Measurements from ENCODE around the gene CNTN4.

The CNTN4 gene

DNA sequence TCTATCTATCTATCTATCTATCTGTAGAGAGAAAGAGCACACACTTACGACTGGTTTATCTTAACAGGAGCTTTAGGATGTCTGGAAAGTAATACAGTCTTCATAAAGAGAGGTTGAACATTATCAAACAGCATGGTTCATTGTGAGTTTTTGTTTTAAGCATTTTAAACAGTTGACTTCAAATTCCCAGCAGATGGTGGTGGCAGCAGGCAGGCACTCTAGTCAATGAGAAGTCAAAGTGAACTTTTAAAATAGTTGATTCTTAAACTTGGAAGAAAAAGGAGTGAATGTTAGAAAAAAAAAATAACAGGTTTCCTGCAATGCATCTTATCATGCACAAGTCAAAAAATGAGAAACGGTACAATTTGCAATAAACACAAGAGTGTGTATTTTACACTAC, 578.8 kb downstream of the CNTN4 start:
- DNase-seq (ENCODE audit: low spot score) (no peak), FAIRE-seq (no peak)

DNA sequence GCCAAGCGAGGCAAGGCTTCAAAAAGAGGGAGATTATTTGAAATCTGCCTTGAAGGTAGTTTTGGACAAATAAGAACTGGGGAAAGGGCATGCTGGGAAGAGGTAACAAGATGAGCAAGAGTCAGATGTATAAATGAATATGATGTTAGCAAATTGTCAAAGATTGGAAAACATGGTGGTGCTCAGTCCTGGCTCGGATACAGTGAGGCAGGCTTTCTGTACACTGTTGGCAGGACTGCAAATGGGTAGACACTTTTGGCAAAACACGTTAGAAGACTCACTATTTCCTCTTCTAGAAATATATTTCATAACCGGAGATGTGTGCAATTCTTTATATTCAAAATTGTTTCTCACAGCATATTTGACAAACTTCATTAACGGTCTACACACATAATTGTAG, 581.6 kb downstream of the CNTN4 start:
- no peak for FAIRE-seq
- no peak for DNase-seq (ENCODE audit: low spot score)

DNA sequence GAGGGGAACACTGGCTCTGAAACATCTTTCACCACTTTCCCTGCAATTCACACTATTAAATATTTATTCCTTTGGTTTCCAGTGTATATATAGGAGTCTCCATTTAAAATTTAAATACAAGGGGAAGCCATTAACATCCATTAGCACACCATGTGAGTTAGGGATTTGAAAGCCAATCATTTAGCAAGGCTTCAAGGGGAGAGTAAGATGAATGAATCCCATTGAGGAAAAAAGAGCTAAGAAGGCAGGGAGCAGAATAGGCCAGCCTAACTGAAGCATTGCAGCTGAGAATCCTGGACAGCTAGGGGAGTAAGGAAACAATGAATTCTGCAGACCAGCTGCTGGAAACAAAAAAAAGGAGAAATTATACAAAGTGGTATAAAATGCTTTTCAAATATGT, 585.4 kb downstream of the CNTN4 start:
- no peak for FAIRE-seq
- no peak for DNase-seq (ENCODE audit: low spot score)

DNA sequence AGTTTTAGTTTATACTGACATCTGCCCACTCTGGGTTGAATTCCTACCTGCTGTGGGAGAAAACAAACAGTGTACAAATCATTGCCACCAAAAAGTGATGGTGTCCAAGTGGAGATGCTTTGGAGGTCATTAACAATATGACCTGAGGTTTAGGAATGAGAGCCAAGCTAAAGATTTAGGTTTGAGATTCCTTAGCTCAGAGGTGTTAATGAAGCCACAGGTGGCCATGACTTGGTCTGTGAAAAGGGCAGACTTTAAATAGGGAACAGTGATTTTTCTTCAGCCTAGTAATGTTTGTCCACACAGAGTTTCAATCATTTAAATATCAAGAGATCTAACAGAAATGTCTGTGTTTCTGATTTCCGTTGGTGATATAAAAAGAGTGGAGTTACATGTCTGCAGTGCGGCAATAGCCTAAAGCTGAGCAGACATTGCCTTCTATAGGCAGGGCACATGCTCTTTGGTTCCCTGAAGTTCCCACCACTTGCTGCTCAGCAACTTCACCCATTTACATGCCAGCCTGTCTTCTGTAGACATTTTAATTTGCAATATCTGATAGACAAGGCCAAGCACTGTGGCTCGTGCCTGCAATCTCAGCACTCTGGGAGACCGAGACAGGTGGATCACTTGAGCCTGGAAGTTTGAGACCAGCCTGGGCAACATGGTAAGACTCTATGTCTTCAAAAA, 588.3 kb downstream of the CNTN4 start:
- DNase-seq (ENCODE audit: low spot score), result no peak
- no peak for FAIRE-seq

DNA sequence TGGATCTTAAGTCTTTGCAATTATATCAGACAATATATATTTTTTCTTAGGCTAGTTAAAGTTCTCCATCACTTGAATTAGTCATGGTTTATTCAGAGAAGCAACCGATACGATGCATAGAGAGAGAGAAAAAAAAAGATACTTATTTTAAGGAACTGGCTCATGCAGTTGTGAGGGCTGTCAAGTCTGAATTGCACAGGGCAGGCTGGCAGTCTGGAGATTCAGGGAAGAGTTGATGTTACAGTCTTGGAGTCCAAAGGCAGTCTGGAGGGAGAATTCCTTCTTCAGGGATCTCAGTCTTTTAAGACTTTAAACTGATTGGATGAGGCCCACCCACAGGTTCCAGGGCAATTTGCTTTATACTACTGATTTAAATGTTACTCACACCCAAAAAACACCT, 598.9 kb downstream of the CNTN4 start:
- DNase-seq (ENCODE audit: low spot score) (no peak), FAIRE-seq (no peak)

DNA sequence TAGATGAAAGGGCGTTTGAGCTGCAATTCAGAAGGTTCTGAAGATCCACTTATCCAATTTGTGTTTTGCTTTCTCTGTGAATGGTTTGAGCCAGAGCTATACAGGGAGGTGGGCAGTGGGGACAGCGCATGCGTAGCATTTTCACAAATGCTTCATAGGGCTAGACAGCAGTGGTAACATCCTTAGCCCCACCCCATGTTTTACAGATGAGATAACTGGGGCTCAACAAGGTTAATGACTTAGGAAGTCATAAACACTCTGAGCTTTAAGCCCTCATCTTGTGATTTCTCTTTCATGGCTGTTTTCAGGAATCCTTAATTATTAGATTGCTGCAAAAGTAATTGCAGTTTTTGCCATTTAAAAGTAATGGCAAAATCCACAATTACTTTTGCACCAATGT, 602.8 kb downstream of the CNTN4 start:
- no peak for FAIRE-seq
- no peak for DNase-seq (ENCODE audit: low spot score)

DNA sequence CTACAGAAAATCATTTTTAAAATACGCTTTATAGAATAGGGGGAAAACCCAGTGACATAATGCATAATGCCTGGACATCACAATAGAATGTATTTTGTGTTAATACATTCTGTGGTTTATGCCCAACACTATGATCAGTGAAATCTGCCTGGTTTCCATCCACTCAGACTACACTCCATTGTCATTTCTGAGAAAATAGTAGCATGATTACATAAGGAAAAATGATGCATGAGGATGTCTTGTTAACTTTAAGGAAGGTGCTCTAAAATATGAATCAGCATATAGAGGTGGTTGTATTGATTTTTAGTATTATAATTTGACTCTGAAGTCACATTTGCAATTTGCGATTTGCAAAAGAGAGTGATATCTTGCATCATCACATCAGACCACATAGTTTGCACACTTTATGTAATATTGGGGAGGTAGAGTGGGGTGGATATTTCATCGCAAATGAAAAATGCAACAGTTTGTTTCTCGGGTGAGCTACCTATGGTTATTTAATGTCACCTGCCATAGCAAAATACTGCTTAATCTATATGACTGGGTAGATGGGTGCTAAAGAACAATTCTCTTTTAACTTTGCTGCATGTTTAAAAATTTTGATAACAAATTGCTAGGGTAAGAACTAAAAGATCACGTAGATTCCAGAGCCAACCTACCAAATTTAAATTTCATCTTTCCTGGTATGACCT, 607.6 kb downstream of the CNTN4 start:
- FAIRE-seq (no peak), DNase-seq (ENCODE audit: low spot score) (no peak)

DNA sequence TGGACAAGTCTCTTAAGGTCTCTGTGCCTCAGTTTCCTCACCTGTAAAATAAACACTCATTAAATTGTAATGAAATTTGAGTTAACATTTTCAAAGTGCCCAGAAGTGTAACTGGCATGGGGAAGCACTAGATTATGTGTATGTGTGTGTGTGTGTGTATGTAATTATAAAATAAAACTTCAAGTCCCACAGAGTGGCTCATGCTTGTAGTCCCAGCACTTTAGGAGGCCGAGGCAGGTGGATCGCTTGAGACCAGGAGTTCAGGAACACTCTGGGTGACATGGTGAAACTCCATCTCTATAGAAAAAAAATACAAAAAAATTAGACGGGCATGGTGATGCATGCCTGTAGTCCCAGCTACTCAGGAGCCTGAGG, 608.2 kb downstream of the CNTN4 start:
- DNase-seq (ENCODE audit: low spot score) (no peak), FAIRE-seq (no peak)

DNA sequence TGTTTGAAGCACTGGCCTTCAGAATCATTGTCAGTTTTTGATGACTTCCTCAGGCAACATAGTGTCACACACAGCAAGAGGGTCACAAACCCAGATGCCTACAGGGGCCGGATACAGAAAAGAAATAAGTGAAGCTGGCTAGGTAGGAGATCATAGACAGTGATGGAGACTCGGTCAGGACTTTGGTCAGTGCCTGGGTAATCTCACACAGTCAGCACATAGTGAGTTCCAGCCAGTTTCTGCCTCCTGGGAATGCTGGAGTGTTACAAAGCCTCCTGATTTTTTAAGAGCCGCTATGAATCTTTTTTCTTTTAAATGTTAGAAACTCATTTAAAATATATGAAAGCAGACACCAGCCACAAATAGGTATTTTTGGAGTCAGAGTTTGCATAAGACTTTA, 612.4 kb downstream of the CNTN4 start:
- DNase-seq (ENCODE audit: low spot score), result no peak
- no peak for FAIRE-seq

DNA sequence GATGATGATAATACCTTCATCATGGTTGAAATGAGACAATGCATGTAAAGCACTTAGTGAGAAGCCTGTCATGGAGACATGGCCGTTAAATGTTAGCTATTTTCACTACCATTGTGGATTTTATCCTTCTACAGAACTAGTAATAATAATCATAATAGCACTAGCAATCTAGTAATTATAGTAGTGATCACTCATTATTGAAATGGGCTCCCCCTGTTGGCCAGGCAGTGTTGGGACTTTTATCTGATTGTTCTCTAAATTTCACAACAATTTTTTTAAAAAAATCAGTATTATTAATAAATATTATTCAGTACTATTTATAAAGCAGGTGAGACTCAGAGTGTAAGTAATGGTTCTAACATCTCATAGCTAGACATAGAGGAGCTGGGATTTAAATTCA, 615.3 kb downstream of the CNTN4 start:
- DNase-seq (ENCODE audit: low spot score) (no peak), FAIRE-seq (no peak)

DNA sequence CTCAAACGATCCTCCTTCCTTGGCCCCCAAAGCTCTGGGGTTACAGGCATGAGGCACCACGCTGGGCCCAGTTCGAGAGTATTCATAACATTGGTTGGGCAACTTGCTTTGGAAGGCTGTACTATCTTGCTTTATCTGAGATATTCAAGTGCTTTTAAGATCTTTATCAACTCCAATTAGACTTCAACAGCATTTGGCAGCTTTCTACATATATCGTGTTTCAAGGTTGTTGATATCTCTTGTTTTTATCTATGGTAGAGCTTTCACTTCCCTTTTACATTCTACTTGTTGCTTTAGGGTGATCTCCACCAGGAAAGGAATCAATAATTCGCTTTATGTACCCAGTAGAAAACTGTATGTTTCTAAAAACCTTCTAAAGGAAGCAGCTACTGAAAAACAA, 616.2 kb downstream of the CNTN4 start:
- no peak for DNase-seq (ENCODE audit: low spot score)
- no peak for FAIRE-seq

DNA sequence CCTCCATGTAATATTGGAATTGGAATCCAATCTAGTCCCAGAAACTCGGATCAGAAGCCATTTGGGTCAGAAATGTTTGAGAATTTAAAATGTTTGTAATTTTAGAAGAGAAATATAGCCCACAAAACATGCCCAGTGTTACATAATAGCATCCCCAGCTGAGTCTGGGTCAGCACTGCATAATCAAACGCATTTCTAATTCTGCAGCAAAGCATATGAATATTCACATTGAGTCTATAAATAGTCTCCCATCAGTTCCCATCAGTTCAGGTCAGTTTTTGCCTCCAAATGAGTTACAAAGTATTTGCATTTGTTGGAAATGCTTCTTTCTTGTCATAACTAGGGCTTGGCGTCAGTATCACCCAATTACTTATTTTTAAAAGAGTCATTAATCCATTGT, 628.4 kb downstream of the CNTN4 start:
- FAIRE-seq (no peak), DNase-seq (ENCODE audit: low spot score) (no peak)

DNA sequence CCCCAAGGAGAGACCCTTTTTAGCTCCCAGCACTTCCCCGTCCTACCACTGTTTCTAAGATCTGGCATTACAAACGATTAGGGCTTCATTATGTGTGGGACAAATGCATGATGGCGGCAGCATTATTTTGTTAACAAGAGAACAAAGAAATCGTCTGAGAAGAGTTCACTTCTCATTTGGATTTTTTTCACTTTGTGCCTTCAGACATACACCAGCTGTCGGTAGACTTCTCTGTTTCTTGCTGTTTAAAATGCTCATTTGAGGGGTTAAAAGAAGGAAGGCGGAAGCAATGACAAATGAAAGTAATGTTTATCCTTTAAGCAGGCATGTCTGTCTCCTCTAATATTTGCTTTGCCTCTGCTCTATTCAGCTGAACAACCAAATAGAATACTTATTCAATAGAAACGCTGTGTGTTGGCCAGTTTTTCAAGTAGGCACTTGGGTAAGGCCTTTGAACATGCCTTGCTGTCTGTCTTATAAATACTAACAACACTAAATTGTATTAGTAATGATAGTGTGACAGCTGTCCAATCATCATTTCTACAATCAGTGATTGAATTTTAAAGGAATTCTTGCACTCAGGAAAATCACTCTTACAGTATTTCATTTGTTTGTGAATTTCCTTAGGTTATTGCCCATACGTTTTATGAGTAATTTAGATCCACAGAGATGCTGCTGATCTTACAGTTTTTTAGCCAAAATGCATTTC, 629.1 kb downstream of the CNTN4 start:
- DNase-seq (ENCODE audit: low spot score) (no peak), FAIRE-seq (no peak)

DNA sequence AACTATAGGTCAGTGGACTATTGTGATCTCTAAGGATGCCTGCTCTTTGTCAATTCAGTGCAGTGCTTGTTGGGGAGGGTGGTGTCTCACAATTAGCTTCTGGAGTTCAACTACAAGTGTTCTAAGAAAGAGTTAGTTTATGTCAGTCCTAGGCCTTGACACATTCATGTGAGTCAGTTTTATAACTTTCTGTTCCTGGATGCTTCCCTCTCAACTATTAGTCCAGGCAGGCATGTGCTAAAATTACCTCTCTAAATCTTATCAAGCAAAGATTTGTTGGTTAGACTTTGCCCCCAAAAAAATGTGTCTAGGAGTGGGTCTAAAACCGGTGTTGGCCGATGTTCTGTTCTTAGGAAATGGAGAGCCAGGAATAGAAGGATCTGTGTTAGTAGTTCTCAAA, 633.2 kb downstream of the CNTN4 start:
- no peak for DNase-seq (ENCODE audit: low spot score)
- FAIRE-seq, result no peak

DNA sequence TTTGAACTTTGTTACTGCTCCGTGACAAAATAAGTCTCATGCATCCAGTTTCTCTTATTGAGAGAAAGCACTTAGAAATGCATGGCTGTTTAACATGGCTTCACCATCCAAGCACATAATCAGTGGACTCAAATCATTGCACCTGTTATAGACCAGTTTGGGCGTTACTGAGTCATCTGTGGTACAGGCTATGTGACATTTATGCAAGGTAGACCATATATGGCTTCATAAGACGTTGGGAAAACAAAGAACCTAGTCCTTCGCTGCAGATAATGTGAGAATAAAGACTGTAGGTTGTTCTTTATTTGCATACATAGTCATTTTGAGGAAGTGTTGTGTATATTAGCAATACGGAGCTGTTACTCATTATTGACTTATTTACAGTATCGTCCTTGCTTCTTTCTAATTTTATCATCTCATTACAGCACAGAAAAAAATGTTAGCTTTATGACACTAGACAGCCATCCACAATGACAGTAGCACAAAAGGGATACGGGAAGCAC, 636.8 kb downstream of the CNTN4 start:
- FAIRE-seq (no peak), DNase-seq (ENCODE audit: low spot score) (no peak)

DNA sequence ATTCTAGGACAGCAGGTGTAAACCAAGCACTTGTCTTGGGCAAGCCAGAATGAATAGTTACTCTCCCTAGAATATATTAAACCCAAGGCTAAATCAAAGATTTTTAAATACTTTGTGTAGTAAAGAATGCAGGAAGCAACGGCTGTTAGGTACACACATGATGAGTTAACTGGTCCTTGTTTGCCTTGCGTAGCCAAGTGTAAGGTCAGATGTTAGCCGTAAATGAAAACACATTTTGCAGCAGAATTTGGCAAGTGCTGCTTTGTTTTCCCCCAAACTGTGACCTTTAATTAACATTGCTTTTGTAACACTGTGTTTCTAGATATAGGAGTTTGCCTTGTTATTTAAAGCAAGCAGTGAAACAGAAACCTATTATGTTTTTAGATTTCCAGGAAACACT, 642.9 kb downstream of the CNTN4 start:
- DNase-seq (ENCODE audit: low spot score) (no peak), FAIRE-seq (no peak)

DNA sequence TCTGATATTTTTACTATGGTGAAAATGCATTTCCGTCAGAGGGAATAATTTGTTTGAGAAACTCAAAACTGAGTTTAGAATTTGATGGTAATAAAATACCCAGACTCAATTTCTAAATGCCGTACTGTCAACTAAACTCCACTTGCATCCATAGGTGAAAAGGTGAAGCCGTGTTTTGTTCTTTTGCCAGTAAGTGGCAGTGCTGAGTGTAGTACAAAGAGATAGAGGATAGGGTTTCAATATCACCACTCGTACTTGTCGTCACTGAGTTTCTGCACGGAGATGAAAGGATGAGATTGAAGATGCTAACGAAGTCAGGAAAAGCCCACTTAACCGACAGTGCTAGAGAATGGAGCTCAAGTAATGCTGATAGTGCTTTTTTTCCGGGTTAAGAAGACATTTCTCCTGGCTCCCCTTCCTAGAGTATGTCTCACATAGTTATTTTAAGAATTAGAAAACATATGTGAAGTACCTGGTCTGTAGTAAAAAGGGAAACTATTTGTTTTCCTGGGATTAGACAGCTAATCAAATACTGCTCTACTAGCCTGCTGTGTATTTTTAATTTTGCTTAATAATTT, 666.4 kb downstream of the CNTN4 start:
- FAIRE-seq (no peak), DNase-seq (ENCODE audit: low spot score) (peak; percentile 28)

DNA sequence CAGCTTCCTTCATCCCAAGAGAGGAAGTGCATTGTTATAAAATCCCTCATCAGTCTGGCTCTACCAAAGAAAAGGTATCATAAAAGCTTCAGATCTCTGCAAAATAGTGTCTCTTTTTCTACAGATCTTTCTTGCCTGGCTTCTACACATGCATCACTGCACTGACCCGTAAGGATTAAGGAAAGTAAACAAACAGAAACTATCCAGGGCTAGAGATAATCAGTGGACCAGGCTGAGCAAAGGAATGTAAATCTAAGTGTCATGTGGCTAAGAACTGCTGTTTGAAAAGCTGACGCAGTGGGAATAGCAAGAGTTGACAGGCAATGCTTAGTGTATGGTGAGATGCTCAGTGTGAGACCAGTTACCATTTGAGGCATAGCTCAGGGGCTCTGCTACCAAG, 671.8 kb downstream of the CNTN4 start:
- FAIRE-seq (no peak), DNase-seq (ENCODE audit: low spot score) (no peak)

DNA sequence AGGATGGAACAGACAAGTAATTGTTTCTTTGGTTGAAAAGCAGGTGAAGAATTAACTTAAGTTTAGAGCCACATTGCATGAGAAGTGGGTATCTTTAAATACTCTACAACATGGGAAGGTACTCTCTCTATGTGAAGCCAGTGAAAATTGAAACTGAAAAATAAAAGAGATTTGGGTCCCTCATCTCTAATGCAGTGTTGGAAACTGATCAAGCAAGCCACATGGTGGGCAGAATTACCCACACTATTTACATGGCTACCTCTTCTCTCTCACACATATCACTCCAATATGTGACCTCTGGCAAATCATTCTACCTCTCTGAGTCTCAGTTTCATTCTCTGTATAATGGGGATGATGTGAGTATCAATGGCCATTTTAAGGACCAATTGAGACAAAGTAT, 672.5 kb downstream of the CNTN4 start:
- FAIRE-seq, result no peak
- DNase-seq (ENCODE audit: low spot score), result no peak

DNA sequence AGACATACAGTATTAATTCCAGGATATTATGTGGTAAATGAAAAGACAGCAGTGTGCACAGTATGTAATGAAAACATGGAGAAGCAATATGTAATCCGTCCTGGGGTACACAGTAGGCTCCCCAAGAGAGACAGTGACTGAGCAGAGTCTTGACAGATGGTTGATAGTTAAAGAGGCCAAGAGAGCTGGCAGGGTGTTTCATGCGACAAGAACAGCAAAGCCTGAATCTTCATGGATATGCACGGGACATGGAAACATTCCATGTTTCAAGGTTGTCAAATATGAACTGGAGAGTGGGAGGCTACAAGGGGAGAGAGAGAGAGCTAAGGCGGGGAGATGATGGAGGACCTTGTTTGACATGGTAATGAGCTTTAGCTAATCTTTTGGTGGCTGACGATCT, 673.1 kb downstream of the CNTN4 start:
- no peak for FAIRE-seq
- DNase-seq (ENCODE audit: low spot score), result no peak

DNA sequence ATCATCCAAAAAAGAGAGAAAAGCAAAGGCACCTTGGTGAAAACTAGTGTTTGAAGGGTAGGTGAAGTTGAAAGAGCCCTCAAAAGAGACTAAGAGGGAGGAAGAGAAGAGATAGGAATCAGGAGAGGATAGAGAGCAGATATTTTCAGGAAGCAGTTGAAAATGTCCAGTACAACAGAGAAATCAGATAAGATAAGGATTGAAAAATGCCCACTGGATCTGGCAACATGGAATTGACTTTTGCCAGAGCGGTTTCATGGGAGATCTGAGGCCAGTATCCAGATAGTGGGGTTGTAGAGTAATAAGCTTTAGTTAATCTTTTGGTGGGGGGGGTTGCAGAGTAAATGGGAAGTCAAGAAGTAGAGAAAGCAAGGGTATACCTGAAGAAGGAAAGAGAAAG, 674.1 kb downstream of the CNTN4 start:
- no peak for DNase-seq (ENCODE audit: low spot score)
- no peak for FAIRE-seq

DNA sequence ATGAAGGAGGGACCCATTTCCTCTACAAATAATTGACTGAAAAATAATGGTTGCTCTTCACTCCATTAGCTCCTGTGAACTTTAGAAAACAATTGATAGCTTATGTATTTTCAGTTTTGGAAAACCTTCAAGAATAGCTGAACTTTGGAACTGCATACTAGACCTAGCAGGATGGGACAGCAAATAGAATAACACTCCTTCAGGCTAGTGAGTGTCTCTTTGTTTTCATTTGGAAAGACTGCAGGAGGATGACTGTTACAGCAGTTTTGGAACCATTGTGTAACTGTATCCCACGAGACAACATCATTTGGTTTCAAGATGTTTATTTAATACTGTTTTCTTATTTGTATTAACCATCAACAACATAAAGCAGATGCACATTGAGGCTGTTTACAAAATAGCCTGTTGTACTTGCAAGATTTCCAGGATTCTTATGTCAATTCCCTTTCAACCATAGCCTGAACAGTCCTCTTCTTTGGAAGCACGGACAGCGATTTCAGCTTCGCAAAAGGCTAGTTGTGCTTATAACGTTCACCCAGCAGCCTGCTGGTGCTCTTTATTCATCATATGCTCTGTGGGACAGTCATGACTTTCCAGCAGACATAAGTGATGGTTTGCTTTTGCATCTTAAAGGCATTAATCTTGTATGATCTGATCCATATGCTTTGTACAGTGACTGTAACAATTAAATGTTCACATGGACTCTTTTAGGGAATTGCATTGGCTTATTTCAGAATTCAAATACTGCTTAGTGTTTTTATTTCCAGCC, 676.0 kb downstream of the CNTN4 start:
- FAIRE-seq (no peak), DNase-seq (ENCODE audit: low spot score) (no peak)
